Measurements from ENCODE around the gene ASF1A.
"Not testable (repeated sequence)": the region's sequence is repeated elsewhere in the genome, so short reads cannot be mapped to it uniquely, and the experiment has no call there.

- not testable (repeated sequence) for TF ChIP-seq POLR2A (IDR thresholded peaks at IDR 0.05; ENCODE audit: low read length); GATA1 (IDR thresholded peaks at IDR 0.05; ENCODE audit: low read depth, low read length)
Measured at GRCh38 chr6:118868901-118869300, 25.1 kb upstream of the ASF1A start.

Measured in erythroblast (primary cell).